ENCODE results near the gene UMPS.

UMPS gene

DNA sequence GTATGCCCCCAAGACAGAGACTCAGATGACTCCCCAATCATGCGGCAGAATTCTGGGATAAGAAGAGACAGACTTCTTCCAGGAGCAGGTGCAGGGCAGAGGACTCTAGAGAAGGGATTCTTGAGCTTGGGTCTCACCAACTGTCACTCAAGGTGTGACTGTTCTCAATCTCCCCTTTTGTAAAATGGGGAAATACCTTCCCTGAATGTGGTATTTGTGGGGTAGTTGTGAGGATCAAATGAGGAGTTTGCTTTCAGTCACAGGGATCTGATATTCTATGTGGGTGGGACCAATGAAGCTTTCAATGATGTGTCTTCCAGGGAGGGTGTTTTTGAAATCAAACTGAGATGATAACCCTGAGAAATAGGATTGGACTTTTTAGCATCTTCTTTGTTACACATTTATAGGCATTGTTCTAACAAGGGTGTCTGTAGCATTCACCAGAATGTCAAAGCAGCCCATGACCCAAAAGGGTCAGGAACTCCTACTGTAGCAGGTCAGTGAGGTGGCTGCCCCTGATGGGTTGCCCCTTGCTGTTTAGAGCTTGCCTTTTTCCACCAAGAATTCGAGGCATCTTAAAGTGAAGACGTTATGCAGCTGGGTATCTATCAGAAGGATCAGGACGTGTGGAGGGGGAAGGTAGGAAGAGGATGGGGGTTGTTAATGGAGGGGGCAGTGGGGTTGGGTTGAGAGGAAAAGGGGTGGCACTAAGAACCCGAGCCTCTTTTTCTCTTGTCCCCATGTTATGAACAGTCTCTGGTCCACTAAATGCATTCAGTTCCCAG is 28.8 kb downstream of the UMPS start:
- no peak overlapping the region for H3K4me3 ChIP-seq (ENCODE audit: low read depth, low read length)
- TF ChIP-seq CTCF (IDR thresholded peaks at IDR 0.05; ENCODE audit: low read depth, low read length), result no peak

DNA sequence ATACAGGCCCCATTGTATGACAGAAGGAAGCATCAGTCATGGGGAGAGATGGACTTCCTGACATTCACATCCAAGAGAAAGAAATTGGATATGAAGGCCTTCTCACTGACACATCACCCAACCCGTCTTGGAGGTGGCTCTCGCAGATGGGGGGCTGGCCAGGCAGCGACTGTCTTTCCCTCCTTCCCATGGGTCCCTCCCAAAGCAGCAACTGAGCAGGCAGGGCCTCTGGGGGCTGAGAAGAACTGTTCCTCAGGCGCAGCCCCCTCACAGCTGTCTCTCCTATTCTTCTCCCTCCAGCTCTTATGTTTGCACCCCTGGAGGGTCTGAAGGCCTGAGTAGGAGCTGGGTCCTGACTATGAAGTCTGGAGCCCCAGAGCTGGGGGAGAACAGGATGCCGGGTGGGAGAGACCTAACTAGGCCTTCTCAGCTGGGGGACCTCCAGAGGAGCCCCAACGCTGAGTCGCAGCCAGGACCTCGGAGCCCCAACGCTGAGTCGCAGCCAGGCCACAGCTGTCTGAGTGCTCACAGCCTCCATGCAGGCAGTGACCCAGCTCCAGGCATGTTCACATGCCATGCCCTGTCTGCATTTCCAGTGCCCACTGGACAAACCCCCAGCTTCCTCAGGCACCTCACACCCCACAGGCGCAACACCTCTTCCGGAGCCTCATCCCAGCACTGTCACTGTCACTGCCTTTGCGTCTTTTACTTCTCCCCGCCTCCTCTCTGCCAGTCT is 29.6 kb downstream of the UMPS start:
- TF ChIP-seq CTCF (IDR thresholded peaks at IDR 0.05; ENCODE audit: low read depth, low read length), result no peak
- H3K4me3 ChIP-seq (ENCODE audit: low read depth, low read length), result no peak overlapping the region

DNA sequence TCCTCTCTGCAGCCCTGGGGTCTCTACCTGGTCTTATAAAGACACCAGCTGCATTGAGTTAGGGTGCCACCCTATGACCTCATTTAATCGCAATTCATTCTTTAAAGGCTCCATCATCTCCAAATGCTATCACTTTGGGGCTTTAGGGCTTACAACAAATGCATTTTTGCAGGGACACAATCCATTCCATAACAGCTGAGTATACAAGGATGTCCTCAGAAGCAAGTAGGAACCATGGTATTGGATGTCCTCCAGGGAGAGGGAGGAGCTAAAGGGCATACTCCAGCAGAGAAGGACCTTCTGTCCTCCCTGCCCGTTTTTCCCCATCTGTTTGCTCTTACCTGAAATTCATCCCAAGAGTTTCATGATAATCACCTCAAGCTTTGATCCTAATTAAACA is 30.3 kb downstream of the UMPS start:
- no peak overlapping the region for H3K4me3 ChIP-seq (ENCODE audit: low read depth, low read length)
- no peak for TF ChIP-seq CTCF (IDR thresholded peaks at IDR 0.05; ENCODE audit: low read depth, low read length)

DNA sequence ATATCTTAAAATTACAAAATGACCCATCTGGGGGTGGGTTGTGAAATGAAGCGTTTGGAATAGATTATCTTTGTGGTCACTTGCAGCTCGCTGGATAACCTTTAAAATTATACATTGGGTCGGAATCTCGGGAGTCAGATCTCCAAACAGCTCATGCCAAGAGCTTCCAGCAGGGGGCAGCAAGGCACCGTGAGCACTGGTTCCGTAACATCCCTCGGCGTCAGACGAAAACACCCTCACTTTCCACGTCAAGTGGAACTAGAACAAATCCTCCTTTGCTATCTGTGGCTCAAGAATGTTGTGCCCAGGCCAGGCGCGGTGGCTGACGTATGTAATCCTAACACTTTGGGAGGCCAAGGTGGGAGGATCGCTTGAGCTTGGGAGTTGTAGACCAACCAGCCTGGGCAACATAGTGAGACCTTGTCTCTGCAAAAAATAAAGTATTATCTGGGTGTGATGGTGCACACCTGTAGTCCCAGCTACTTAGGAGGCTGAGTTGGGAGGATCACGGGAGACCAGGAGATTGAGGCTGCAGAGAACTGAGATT is 31.1 kb downstream of the UMPS start:
- H3K4me3 ChIP-seq (ENCODE audit: low read depth, low read length), result no peak overlapping the region
- TF ChIP-seq CTCF (IDR thresholded peaks at IDR 0.05; ENCODE audit: low read depth, low read length), result peak; percentile 88

DNA sequence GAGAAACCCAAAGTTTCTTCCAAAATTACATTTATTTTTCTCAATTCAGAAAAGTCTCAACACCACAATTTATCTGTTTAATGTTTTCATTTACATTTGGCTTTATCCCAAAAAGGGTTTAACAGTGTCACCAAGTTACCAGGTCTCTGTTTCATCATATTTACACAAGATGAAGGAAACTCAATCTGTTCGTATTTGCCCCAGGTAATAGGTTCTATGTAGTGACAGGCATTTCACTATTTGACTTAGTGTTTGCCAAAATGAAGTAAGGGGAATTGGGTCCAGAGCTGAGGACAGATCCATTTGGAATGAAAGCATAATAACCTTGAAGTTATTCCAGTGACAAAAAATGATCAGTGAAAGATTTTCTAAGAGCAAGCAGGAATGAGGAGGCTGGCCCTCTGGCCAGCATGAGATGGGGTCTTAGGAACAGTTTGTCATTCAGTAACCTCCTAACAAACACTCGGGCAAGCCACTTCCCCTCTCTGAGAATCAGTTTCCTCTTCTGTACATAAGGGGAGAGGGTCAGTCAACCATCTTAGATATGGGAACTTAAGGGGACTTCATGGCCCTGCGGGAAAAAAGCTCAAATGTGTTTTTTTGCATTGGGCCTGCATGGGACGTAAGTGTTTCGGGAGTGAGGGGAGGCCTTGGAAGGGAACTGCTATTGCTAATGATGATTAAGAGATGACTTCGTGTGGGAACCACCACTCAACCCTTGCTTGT is 31.8 kb downstream of the UMPS start:
- TF ChIP-seq CTCF (IDR thresholded peaks at IDR 0.05; ENCODE audit: low read depth, low read length), result no peak
- no peak overlapping the region for H3K4me3 ChIP-seq (ENCODE audit: low read depth, low read length)

- no peak overlapping the region for H3K4me3 ChIP-seq (ENCODE audit: low read depth, low read length)
- no peak for TF ChIP-seq CTCF (IDR thresholded peaks at IDR 0.05; ENCODE audit: low read depth, low read length)
Measured at GRCh38 chr3:124762661-124763011, 32.4 kb downstream of the UMPS start.
